Spleen (tissue), 11 donors: Measurements from ENCODE around the gene MYO18A. TPM values are rescaled to one million over a fixed set of nuclear protein-coding genes. Genes with fewer than 3 reads are reported as not detected.

ENCODE experiments used
- DNase-seq: peaks from one replicate; pipeline ENCODE4 v3.0.0-alpha.2; 2020
- H3K27ac ChIP-seq, 8 donors: fragments of 200-600 bp; sonication (generic) in 7 of 8; 1 replicate in 4 of 8; 2 replicates in 4 of 8; pipeline versions ENCODE4 v1.5.0 to v1.8.0; 2016 to 2021; ENCODE audit warnings: inconsistent platforms in 4 of 8, mild to moderate bottlenecking in 4 of 8, moderate library complexity in 1 of 8
- H3K27me3 ChIP-seq, 7 donors: fragments of 200-600 bp; sonication (generic) in 6 of 7; replicated peaks in 1 of 7; 1 replicate in 4 of 7; 2 replicates in 3 of 7; pipeline versions ENCODE4 v1.5.0 to v1.8.0; 2016 to 2021; ENCODE audit warnings: inconsistent platforms in 3 of 7, mild to moderate bottlenecking in 1 of 7
- H3K36me3 ChIP-seq, 6 donors: fragments of 200-600 bp; sonication (generic) in 5 of 6; 1 replicate in 4 of 6; 2 replicates in 2 of 6; pipeline versions ENCODE4 v1.5.0 to v1.8.0; 2016 to 2021; ENCODE audit warnings: inconsistent platforms in 2 of 6
- H3K4me1 ChIP-seq, 6 donors: fragments of 200-600 bp; sonication (generic) in 5 of 6; 1 replicate in 3 of 6; 2 replicates in 3 of 6; pipeline versions ENCODE4 v1.5.0 to v1.8.0; 2016 to 2021; ENCODE audit warnings: inconsistent platforms in 3 of 6
- H3K4me3 ChIP-seq, 8 donors: fragments of 200-600 bp; sonication (generic) in 7 of 8; 1 replicate in 4 of 8; 2 replicates in 4 of 8; pipeline versions ENCODE4 v1.5.0 to v1.8.0; 2016 to 2021; ENCODE audit warnings: inconsistent platforms in 4 of 8, mild to moderate bottlenecking in 4 of 8, moderate library complexity in 2 of 8
- H3K9me3 ChIP-seq, 8 donors: fragments of 200-600 bp; sonication (generic) in 7 of 8; 1 replicate in 4 of 8; 2 replicates in 4 of 8; pipeline versions ENCODE4 v1.5.0 to v1.8.0; 2016 to 2021; ENCODE audit warnings: inconsistent platforms in 4 of 8
- POLR2A ChIP-seq, 3 donors: fragments of 450-650 bp; IDR thresholded peaks; one replicate each; pipeline ENCODE4 v1.5.1; 2017; ENCODE audit warnings: antibody characterized with exemption in 3 of 3, mild to moderate bottlenecking in 1 of 3
- POLR2AphosphoS5 ChIP-seq, 3 donors: sonication (generic); formaldehyde crosslinking; IDR thresholded peaks; one replicate each; pipeline ENCODE4 v1.5.1; 2017; ENCODE audit warnings: antibody characterized with exemption in 3 of 3
- WGBS, 5 donors: extraction: QIAGEN DNeasy Blood & Tissue Kit in 3 of 5; methylation state at CpG; one replicate each; pipeline versions ENCODE4 v1.1.5 to v1.1.7; 2013 to 2018; 5-methylcytosine and 5-hydroxymethylcytosine counted together
- intact Hi-C: fragments of 100-400 bp; cut with DNase I; formaldehyde crosslinking; loops from one replicate; pipeline ENCODE4 v1.15.0; 2023; ENCODE audit warnings: low total_unique reads
- polyA plus RNA-seq, 3 donors: library from polyadenylated mRNA; stranded (reverse); fragments of 200-250 nt; gene quantifications; one replicate each; pipeline ENCODE4 v1.2.1, GENCODE V29; 2013
- total RNA-seq, 7 donors: library from RNA; depleted of rRNA in 3 of 7; stranded (reverse); fragments of >200 nt in 3 of 7; fragmentation: NEBNext Ultra II Directional in 4 of 7; extraction: Animal tissue kit (Norgen Biotek cat#: 25700) in 4 of 7; gene quantifications; one replicate each; pipeline versions ENCODE4 v1.1.0 to v1.2.1, GENCODE V29; 2016 to 2021
- TF ChIP-seq, protein P1 (sequence below), 11 experiments: fragments of 200-600 bp in 7 of 11; fragments of 450-650 bp in 4 of 11; sonication (generic) in 4 of 11; IDR thresholded peaks in 8 of 11; conservative IDR thresholded peaks in 3 of 11; 1 replicate in 7 of 11; 2 replicates in 4 of 11; pipeline versions ENCODE4 v1.4.0 to v1.8.0; 2016 to 2021; ENCODE audit warnings: antibody characterized with exemption in 11 of 11, inconsistent platforms in 4 of 11, mild to moderate bottlenecking in 1 of 11
- donor health status: healthy with polysubstance abuse.
- donor health status: DM: no; HTN: no; CAD: no; lungs with moderate emphysema.
- donor health status: DM: no; HTN: no; CAD: no.
- donor health status: Bipolar disorder and iron deficiency.
- donor health status: healthy.
- donor health status: DM: no; HTN: no; CAD: no.
- donor health status: DM: yes; HTN: yes; CAD: no.

MYO18A gene
- total and polyA plus RNA-seq, 10 donors: 24.2 to 114 (median 68.0) TPM

DNA sequence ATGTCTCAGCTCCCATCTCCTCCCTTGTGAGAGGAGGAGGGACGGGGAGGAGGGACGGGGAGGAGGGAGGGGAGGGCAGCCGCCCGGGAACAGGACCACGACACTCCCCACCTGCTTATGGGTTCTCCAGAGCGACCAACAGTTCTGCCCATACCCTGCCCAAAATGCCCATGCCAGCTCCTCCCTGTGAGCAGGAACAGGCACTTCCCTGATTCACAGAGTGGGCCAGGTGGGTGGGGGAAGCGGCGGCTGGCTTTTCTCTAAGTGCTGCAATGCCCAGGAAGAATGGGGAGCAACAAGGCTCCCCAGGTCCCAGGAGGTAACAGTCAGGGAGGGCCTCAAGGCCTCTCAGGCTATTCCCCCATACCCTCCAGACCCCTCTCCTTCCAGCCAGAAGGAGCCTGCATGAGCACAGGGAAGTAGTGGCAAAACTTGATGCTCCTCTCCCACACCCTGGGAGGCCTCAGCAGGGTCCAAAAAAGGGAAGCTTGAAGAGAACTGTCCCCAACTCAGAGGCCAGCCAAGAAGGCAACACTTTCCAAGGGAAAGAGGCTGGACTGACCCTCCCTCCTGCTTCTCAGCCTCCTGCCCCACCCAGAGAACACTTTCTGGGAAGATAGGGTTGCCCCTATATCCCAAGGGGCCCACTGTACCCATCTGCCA lies 53.8 kb downstream of the MYO18A start:
- peaks cover 0 to 81% (median 20%) of the 10 kb centered on the region in 6 donors for H3K36me3 ChIP-seq

DNA sequence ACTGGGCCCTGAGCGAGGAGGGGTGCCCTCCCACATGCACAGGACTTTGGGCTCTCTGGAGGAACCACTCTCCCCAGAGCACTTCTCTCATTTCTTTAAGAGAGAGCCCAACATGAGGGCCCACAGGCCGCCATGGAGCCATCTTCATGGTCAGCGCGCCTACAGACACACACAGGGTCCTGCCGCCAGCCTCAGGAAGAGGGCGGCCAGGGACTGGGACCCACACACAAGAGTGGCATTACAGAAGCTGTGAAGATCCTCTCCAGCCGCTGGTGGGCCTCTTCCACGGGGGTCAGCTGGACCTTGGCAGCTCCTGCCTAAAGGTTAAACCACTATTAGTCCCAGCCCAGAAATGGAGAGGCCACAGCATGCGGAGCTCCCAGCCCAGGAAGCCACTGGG lies 54.5 kb downstream of the MYO18A start:
- Histone ChIP-seq H3K9me3 (no peaks in the 10 kb centered on the region), H3K36me3 (peaks cover 0 to 82% (median 28%) of the 10 kb centered on the region in 6 donors), H3K4me1 (peaks cover 0 to 45% (median 15%) of the 10 kb centered on the region in 6 donors), H3K27ac (peak overlapping the region in 2 of 8 donors; percentile 48 to 49), H3K27me3 (no peaks in the 10 kb centered on the region), H3K4me3 (no peak overlapping the region)
- intact Hi-C loops: no loop called here
- TF ChIP-seq POLR2AphosphoS5 (IDR thresholded peaks at IDR 0.05): no peak
- TF ChIP-seq, protein P1, sequence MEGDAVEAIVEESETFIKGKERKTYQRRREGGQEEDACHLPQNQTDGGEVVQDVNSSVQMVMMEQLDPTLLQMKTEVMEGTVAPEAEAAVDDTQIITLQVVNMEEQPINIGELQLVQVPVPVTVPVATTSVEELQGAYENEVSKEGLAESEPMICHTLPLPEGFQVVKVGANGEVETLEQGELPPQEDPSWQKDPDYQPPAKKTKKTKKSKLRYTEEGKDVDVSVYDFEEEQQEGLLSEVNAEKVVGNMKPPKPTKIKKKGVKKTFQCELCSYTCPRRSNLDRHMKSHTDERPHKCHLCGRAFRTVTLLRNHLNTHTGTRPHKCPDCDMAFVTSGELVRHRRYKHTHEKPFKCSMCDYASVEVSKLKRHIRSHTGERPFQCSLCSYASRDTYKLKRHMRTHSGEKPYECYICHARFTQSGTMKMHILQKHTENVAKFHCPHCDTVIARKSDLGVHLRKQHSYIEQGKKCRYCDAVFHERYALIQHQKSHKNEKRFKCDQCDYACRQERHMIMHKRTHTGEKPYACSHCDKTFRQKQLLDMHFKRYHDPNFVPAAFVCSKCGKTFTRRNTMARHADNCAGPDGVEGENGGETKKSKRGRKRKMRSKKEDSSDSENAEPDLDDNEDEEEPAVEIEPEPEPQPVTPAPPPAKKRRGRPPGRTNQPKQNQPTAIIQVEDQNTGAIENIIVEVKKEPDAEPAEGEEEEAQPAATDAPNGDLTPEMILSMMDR (IDR thresholded peaks at IDR 0.05 in 8 of 11, conservative IDR thresholded peaks at IDR 0.05 in 3 of 11): no peak
- no peak for TF ChIP-seq POLR2A (IDR thresholded peaks at IDR 0.05)
- 84 to 94% (median 88%) methylated on average over 3 to 9 of the region's 9 CpGs for WGBS, 5 donors
- no peak for DNase-seq

More for the DNA sequence above, 53.8 kb downstream of the MYO18A start:
- no peak for DNase-seq
- Histone ChIP-seq H3K27ac (peak overlapping the region in 3 of 8 donors; percentile 48 to 62 (median 49)), H3K27me3 (no peaks in the 10 kb centered on the region), H3K4me3 (no peak overlapping the region), H3K4me1 (peaks cover 0 to 52% (median 16%) of the 10 kb centered on the region in 6 donors), H3K9me3 (no peaks in the 10 kb centered on the region)
- 53 to 71% (median 64%) methylated on average over 4 to 8 of the region's 8 CpGs for WGBS, 5 donors
- TF ChIP-seq POLR2AphosphoS5 (IDR thresholded peaks at IDR 0.05) (no peak), POLR2A (IDR thresholded peaks at IDR 0.05) (no peak)
- TF ChIP-seq, protein P1 (IDR thresholded peaks at IDR 0.05 in 8 of 11, conservative IDR thresholded peaks at IDR 0.05 in 3 of 11): no peak
- intact Hi-C loops: no loop called here

DNA sequence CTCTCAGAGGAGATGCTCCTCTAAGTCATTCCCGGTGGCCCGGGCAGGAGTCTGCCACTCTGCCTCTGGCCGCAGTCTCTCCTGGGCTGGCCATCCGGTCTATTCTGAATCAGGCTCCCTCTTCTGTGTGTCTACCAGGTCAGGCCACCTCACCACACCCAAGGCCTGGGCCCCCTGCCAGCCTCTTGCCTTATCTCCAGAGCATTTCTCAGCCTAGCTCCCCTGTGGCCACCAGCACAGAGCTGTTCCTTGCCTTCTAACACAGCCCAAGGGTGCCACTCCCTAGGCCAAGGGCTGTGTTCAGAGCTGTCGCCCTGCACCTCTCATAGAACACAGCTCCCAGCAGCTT lies 55.3 kb downstream of the MYO18A start:
- H3K4me1 ChIP-seq: peaks cover 0 to 43% (median 15%) of the 10 kb centered on the region in 6 donors
- H3K27me3 ChIP-seq: no peaks in the 10 kb centered on the region
- H3K9me3 ChIP-seq: no peaks in the 10 kb centered on the region
- no peak overlapping the region for H3K27ac ChIP-seq
- DNase-seq: no peak
- intact Hi-C loops: no loop called here
- TF ChIP-seq POLR2A (IDR thresholded peaks at IDR 0.05): no peak
- TF ChIP-seq, protein P1 (IDR thresholded peaks at IDR 0.05 in 8 of 11, conservative IDR thresholded peaks at IDR 0.05 in 3 of 11): no peak
- no peak for TF ChIP-seq POLR2AphosphoS5 (IDR thresholded peaks at IDR 0.05)
- peaks cover 0 to 84% (median 35%) of the 10 kb centered on the region in 6 donors for H3K36me3 ChIP-seq
- WGBS, 5 donors: 87 to 92% (median 91%) methylated on average over 2 to 5 of the region's 5 CpGs
- no peak overlapping the region for H3K4me3 ChIP-seq

DNA sequence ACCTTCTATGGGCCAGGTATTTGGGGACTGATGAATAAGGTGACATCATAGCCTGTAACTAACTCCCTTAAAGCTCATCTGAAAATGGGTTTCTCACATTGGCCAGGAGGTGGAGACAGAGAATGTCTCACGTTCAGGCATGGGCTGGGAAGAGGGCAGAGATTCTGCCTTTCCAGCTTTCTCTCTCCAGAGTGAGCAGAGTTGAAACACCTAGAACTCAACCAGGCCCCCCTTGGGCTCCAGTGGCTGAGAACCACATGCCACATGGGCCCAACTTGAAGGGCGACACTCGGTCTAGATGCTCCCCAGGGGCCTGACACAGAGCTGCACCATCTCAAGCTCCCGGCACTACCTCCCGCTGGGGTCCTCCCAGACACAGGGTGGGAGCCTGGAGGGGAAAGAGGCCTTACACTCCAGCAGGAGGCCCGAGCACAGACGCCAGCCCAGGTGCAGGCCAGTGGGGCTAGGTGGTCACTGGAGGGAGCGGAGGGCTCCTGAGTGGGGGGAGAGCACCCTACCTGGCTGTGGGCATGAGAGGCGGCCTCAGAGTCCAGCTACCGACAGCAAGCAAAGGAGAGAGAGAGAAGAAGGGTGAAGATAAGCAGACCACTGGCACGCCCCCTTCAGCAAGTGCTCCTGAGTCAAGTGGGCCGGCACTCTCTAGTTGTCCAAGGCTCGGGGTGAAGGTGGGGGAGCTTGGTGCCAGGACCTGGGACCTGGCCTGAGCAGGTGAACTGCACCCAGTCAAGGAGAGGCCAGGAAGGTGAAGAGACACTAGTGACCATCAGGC lies 55.9 kb downstream of the MYO18A start:
- H3K4me1 ChIP-seq: peaks cover 0 to 43% (median 15%) of the 10 kb centered on the region in 6 donors
- H3K36me3 ChIP-seq: peaks cover 0 to 84% (median 38%) of the 10 kb centered on the region in 6 donors
- no peak overlapping the region for H3K4me3 ChIP-seq
- no peaks in the 10 kb centered on the region for H3K9me3 ChIP-seq
- WGBS, 5 donors: 67 to 78% (median 72%) methylated on average over 11 to 13 of the region's 13 CpGs
- intact Hi-C loops: no loop called here
- no peak for TF ChIP-seq POLR2A (IDR thresholded peaks at IDR 0.05)
- TF ChIP-seq, protein P1 (IDR thresholded peaks at IDR 0.05 in 8 of 11, conservative IDR thresholded peaks at IDR 0.05 in 3 of 11): peak in 10 of 11 experiments; percentile 37 to 71 (median 58)
- peak in 1 of 3 donors; percentile 22 for TF ChIP-seq POLR2AphosphoS5 (IDR thresholded peaks at IDR 0.05)
- no peaks in the 10 kb centered on the region for H3K27me3 ChIP-seq
- DNase-seq: no peak
- H3K27ac ChIP-seq: peak overlapping the region in 1 of 8 donors; percentile 3
